Brain microvascular endothelial cell (primary cell): Measurements from ENCODE around the gene MTM1.

Experiments used
- DNase-seq: peaks from one replicate; pipeline ENCODE4 v3.0.0-alpha.2; 2020
- H3K27ac ChIP-seq: fragments of 250-450 bp; sonication (Bioruptor Pico); 2 replicates; pipeline ENCODE4 v1.5.1; 2020; ENCODE audit warnings: mild to moderate bottlenecking, moderate library complexity
- H3K27me3 ChIP-seq: fragments of 250-450 bp; sonication (Bioruptor Pico); replicated peaks from 2 replicates; pipeline ENCODE4 v1.5.1; 2020; ENCODE audit warnings: mild to moderate bottlenecking
- H3K36me3 ChIP-seq: fragments of 250-450 bp; sonication (Bioruptor Pico); replicated peaks from 2 replicates; pipeline ENCODE4 v1.5.1; 2020; ENCODE audit warnings: mild to moderate bottlenecking
- H3K4me3 ChIP-seq: 2 replicates; pipeline ENCODE4 v1.5.1; 2011; ENCODE audit warnings: low read depth, mild to moderate bottlenecking, control low read depth, low read length, moderate library complexity
- in situ Hi-C: cut with HindIII; loops from 2 replicates; pipeline ENCODE4 v1.10.0; 2017; ENCODE audit warnings: low sequenced_read_pairs, low pct_ligation_motif_present
- TF ChIP-seq, protein P1 (sequence below): IDR thresholded peaks from 2 replicates; pipeline ENCODE4 v1.5.1; 2011; ENCODE audit warnings: low read depth, mild to moderate bottlenecking, moderate library complexity, low read length, control low read depth, inconsistent platforms; ENCODE audit errors: missing control alignments

Gene MTM1

GRCh38 chrX:150572206-150572605 lies 3.8 kb downstream of the MTM1 start:
- Histone ChIP-seq H3K27me3 (no peaks in the 10 kb centered on the region), H3K4me3 (no peak overlapping the region), H3K36me3 (no peaks in the 10 kb centered on the region), H3K27ac (no peak overlapping the region)
- no peak for DNase-seq
- in situ Hi-C loops = no loop called here
- TF ChIP-seq, protein P1, sequence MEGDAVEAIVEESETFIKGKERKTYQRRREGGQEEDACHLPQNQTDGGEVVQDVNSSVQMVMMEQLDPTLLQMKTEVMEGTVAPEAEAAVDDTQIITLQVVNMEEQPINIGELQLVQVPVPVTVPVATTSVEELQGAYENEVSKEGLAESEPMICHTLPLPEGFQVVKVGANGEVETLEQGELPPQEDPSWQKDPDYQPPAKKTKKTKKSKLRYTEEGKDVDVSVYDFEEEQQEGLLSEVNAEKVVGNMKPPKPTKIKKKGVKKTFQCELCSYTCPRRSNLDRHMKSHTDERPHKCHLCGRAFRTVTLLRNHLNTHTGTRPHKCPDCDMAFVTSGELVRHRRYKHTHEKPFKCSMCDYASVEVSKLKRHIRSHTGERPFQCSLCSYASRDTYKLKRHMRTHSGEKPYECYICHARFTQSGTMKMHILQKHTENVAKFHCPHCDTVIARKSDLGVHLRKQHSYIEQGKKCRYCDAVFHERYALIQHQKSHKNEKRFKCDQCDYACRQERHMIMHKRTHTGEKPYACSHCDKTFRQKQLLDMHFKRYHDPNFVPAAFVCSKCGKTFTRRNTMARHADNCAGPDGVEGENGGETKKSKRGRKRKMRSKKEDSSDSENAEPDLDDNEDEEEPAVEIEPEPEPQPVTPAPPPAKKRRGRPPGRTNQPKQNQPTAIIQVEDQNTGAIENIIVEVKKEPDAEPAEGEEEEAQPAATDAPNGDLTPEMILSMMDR = no peak

DNA sequence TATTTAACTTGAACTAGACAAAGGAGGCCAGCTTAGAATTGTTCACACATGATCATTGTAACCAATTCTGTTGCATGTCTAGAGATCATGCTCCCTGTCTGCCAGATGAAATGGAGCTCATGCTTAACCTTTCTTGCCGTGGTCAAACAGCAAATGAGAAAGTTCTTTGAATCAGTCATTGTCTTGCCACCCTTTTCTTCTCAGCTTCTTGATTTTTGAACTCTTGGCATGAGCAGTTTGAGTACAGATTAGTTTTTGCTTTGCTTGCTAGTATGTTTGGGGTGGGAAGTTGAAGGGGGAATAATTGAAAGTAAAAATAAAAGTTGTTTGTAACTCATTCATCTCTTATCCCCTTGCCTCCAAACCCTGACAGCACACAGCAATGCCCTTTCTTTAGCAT lies 4.7 kb downstream of the MTM1 start:
- Histone ChIP-seq H3K36me3 (no peaks in the 10 kb centered on the region), H3K4me3 (no peak overlapping the region), H3K27ac (no peak overlapping the region), H3K27me3 (no peaks in the 10 kb centered on the region)
- no peak for DNase-seq
- TF ChIP-seq, protein P1 = no peak
- in situ Hi-C loops = no loop called here

DNA sequence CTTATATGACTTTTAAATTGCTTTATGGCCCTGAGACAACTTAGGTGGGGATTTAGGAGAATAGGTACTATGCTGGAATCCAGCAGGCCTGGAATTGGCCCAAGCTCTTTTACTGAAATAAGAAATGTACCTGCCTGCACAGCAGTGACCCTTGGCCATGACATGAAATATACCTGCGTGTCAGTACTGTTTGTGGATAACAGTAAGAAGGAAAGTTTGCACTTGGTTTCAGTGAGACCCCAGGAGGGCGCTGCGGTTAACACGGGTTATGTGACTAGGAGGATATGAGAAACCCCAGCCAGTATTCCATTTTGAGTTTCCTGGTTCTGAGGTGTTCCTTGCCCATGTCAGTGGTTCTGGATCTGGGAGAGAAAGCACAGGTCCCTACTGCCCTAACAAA lies 5.3 kb downstream of the MTM1 start:
- no peaks in the 10 kb centered on the region for H3K36me3 ChIP-seq
- H3K4me3 ChIP-seq = no peak overlapping the region
- TF ChIP-seq, protein P1 = no peak
- no peak for DNase-seq
- in situ Hi-C loops = no loop called here
- no peaks in the 10 kb centered on the region for H3K27me3 ChIP-seq
- H3K27ac ChIP-seq = no peak overlapping the region

- H3K27me3 ChIP-seq = no peaks in the 10 kb centered on the region
- no peak overlapping the region for H3K27ac ChIP-seq
- DNase-seq = no peak
- TF ChIP-seq, protein P1 = no peak
- no peaks in the 10 kb centered on the region for H3K36me3 ChIP-seq
- H3K4me3 ChIP-seq = no peak overlapping the region
- in situ Hi-C loops = no loop called here
Measured at GRCh38 chrX:150574559-150575418, 6.4 kb downstream of the MTM1 start.

DNA sequence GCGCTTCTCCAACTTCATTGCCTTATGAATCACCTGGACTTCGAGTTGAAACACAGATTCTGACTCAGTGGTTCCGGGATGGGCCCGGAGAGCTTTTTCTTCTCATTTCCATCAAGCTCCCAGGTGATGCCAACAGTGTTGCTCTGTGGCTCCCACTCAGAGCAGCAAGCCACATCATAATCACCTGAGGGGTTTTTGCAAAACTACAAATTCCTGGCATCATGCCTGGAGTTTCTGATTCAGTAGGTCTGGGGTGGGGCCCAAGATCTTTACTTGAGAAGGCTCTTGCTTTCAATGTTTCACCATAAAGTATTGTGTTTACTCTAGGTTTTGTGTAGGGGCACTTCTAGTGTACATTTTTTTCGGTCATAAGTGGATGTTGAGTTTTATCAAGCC lies 7.0 kb downstream of the MTM1 start:
- TF ChIP-seq, protein P1 = no peak
- Histone ChIP-seq H3K27me3 (no peaks in the 10 kb centered on the region), H3K27ac (no peak overlapping the region), H3K4me3 (no peak overlapping the region), H3K36me3 (no peaks in the 10 kb centered on the region)
- no peak for DNase-seq
- in situ Hi-C loops = no loop called here

- H3K27me3 ChIP-seq = no peaks in the 10 kb centered on the region
- TF ChIP-seq, protein P1 = no peak
- no peaks in the 10 kb centered on the region for H3K36me3 ChIP-seq
- H3K27ac ChIP-seq = no peak overlapping the region
- H3K4me3 ChIP-seq = no peak overlapping the region
- in situ Hi-C loops = no loop called here
- DNase-seq = no peak
Measured at GRCh38 chrX:150577174-150577573, 8.8 kb downstream of the MTM1 start.
